Neutrophil (primary cell): ENCODE results near the gene SNRPA.

ENCODE experiments used
- H3K27ac ChIP-seq: fragments of 200-600 bp; sonication (generic); 2 replicates; pipeline ENCODE4 v1.5.1; 2016; ENCODE audit warnings: mild to moderate bottlenecking, moderate library complexity
- H3K27me3 ChIP-seq: fragments of 200-600 bp; sonication (generic); 2 replicates; pipeline ENCODE4 v1.6.0; 2016; ENCODE audit warnings: mild to moderate bottlenecking
- H3K36me3 ChIP-seq: fragments of 200-600 bp; sonication (generic); 2 replicates; pipeline ENCODE4 v1.5.1; 2017
- H3K4me1 ChIP-seq, 2 experiments: fragments of 200-600 bp in 1 of 2; sonication (generic) in 1 of 2; 1 replicate in 1 of 2; 2 replicates in 1 of 2; pipeline versions ENCODE4 v1.5.1 to v1.6.1; 2013 to 2016; ENCODE audit warnings: low read depth in 1 of 2, low read length in 1 of 2, mild to moderate bottlenecking in 1 of 2, moderate library complexity in 1 of 2; ENCODE audit not compliant: control insufficient read depth in 1 of 2, insufficient read depth in 1 of 2
- H3K4me3 ChIP-seq, 2 experiments: fragments of 200-600 bp in 1 of 2; sonication (generic) in 1 of 2; 1 replicate in 1 of 2; 2 replicates in 1 of 2; pipeline ENCODE4 v1.5.1; 2013 to 2016; ENCODE audit warnings: low read depth in 1 of 2, low read length in 1 of 2, mild to moderate bottlenecking in 1 of 2, moderate library complexity in 1 of 2
- H3K9me3 ChIP-seq: fragments of 200-600 bp; sonication (generic); 2 replicates; pipeline ENCODE4 v1.5.1; 2016
- CTCF ChIP-seq: fragments of 200-600 bp; sonication (generic); IDR thresholded peaks from 2 replicates; pipeline ENCODE4 v1.5.1; 2016; ENCODE audit warnings: antibody characterized with exemption

The SNRPA gene

GRCh38 chr19:40713939-40714338 lies 37.1 kb upstream of the SNRPA start:
- Histone ChIP-seq H3K4me3 (peak overlapping the region; percentile 76 to 93), H3K9me3 (no peaks in the 10 kb centered on the region), H3K4me1 (peaks cover 43 to 53% of the 10 kb centered on the region in 2 experiments), H3K27ac (peak overlapping the region; percentile 92), H3K36me3 (peaks cover 30% of the 10 kb centered on the region), H3K27me3 (no peaks in the 10 kb centered on the region)
- no peak for TF ChIP-seq CTCF

GRCh38 chr19:40714441-40715299 lies 36.3 kb upstream of the SNRPA start:
- Histone ChIP-seq H3K27me3 (no peaks in the 10 kb centered on the region), H3K4me3 (peak overlapping the region; percentile 76 to 93), H3K36me3 (peaks cover 23% of the 10 kb centered on the region), H3K9me3 (no peaks in the 10 kb centered on the region), H3K27ac (peak overlapping the region; percentile 92), H3K4me1 (peaks cover 51 to 60% of the 10 kb centered on the region in 2 experiments)
- peak; percentile 36 for TF ChIP-seq CTCF

- no peak for TF ChIP-seq CTCF
- H3K9me3 ChIP-seq, result no peaks in the 10 kb centered on the region
- H3K4me3 ChIP-seq, result peak overlapping the region; percentile 93
- H3K27me3 ChIP-seq, result no peaks in the 10 kb centered on the region
- H3K27ac ChIP-seq, result peak overlapping the region; percentile 92
- H3K36me3 ChIP-seq, result peaks cover 11% of the 10 kb centered on the region
- H3K4me1 ChIP-seq, result peaks cover 62 to 71% of the 10 kb centered on the region in 2 experiments
Observed at GRCh38 chr19:40716031-40716481, 34.9 kb upstream of the SNRPA start.

- Histone ChIP-seq H3K27ac (peak within 1 kb of the TSS; percentile 92), H3K9me3 (no peaks in the 10 kb centered on the region), H3K27me3 (no peaks in the 10 kb centered on the region), H3K4me3 (peak within 1 kb of the TSS; percentile 93), H3K4me1 (peaks cover 62 to 69% of the 10 kb centered on the region in 2 experiments), H3K36me3 (peaks cover 8% of the 10 kb centered on the region)
- peak; percentile 62 for TF ChIP-seq CTCF
Observed at GRCh38 chr19:40716482-40717324, 34.3 kb upstream of the SNRPA start, which contains the start of the genes COQ8B and ITPKC. Gene COQ8B, minus strand, starts transcription at chr19:40716886. Its CDS starts 2,254 bp downstream, at chr19:40714632. Gene ITPKC, plus strand, starts transcription at chr19:40717112. Its CDS starts 24 bp downstream, at chr19:40717136.

GRCh38 chr19:40717325-40717879 lies 33.6 kb upstream of the SNRPA start:
- peaks cover 13% of the 10 kb centered on the region for H3K36me3 ChIP-seq
- no peak for TF ChIP-seq CTCF
- H3K27ac ChIP-seq, result peak overlapping the region; percentile 92
- H3K4me1 ChIP-seq, result peaks cover 62 to 68% of the 10 kb centered on the region in 2 experiments
- H3K9me3 ChIP-seq, result no peaks in the 10 kb centered on the region
- peak overlapping the region; percentile 93 for H3K4me3 ChIP-seq
- H3K27me3 ChIP-seq, result no peaks in the 10 kb centered on the region
